Left ventricle myocardium inferior (tissue), 1 donor: ENCODE results near the gene TUT1. TPM values are rescaled to one million over a fixed set of nuclear protein-coding genes. Genes with fewer than 3 reads are reported as not detected.

Experiments
- DNase-seq: peaks from one replicate; pipeline ENCODE4 v3.0.0-alpha.2; 2020
- H3K27ac ChIP-seq: fragments of 200-600 bp; replicated peaks from 2 replicates; pipeline ENCODE4 v1.8.0; 2021
- H3K27me3 ChIP-seq: fragments of 200-600 bp; 2 replicates; pipeline ENCODE4 v1.8.0; 2021; ENCODE audit warnings: low read depth
- H3K36me3 ChIP-seq: fragments of 200-600 bp; 2 replicates; pipeline ENCODE4 v1.8.0; 2021
- H3K4me1 ChIP-seq: fragments of 200-600 bp; 2 replicates; pipeline ENCODE4 v1.8.0; 2021
- H3K4me3 ChIP-seq: fragments of 200-600 bp; 2 replicates; pipeline ENCODE4 v1.8.0; 2021; ENCODE audit warnings: mild to moderate bottlenecking, moderate library complexity
- H3K9me3 ChIP-seq: fragments of 200-600 bp; replicated peaks from 2 replicates; pipeline ENCODE4 v1.8.0; 2021
- intact Hi-C: fragments of 100-400 bp; cut with micrococcal nuclease; formaldehyde crosslinking; loops from one replicate; pipeline ENCODE4 v1.11.0; 2022
- long read RNA-seq: library from polyadenylated mRNA; unstranded; transcript quantifications from one replicate; pipeline ENCODE4 v2.0.0, GENCODE V29; 2021
- total RNA-seq: library from RNA; stranded (reverse); fragmentation: NEBNext Ultra II Directional; extraction: Animal tissue kit (Norgen Biotek cat#: 25700); gene quantifications from one replicate; pipeline ENCODE4 v1.2.1, GENCODE V29; 2021
- TF ChIP-seq, protein P1 (sequence below): fragments of 200-600 bp; IDR thresholded peaks from 2 replicates; pipeline ENCODE4 v1.8.0; 2021; ENCODE audit warnings: antibody characterized with exemption, mild to moderate bottlenecking, borderline replicate concordance
- donor health status: DM: no; HTN: yes; CAD: no; lungs with severe emphysema.

Gene TUT1, protein sequence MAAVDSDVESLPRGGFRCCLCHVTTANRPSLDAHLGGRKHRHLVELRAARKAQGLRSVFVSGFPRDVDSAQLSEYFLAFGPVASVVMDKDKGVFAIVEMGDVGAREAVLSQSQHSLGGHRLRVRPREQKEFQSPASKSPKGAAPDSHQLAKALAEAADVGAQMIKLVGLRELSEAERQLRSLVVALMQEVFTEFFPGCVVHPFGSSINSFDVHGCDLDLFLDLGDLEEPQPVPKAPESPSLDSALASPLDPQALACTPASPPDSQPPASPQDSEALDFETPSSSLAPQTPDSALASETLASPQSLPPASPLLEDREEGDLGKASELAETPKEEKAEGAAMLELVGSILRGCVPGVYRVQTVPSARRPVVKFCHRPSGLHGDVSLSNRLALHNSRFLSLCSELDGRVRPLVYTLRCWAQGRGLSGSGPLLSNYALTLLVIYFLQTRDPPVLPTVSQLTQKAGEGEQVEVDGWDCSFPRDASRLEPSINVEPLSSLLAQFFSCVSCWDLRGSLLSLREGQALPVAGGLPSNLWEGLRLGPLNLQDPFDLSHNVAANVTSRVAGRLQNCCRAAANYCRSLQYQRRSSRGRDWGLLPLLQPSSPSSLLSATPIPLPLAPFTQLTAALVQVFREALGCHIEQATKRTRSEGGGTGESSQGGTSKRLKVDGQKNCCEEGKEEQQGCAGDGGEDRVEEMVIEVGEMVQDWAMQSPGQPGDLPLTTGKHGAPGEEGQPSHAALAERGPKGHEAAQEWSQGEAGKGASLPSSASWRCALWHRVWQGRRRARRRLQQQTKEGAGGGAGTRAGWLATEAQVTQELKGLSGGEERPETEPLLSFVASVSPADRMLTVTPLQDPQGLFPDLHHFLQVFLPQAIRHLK
- 12.5 TPM for total RNA-seq
- long read RNA-seq, transcript TUT1-202 (9 exons, 2,826 nt), result major isoform, 27 of 37 reads
- long read RNA-seq, partial matches to known transcripts, result 7 of 37 reads
- long read RNA-seq, other reads (novel, unspliced or antisense), result 2 of 37 reads

DNA sequence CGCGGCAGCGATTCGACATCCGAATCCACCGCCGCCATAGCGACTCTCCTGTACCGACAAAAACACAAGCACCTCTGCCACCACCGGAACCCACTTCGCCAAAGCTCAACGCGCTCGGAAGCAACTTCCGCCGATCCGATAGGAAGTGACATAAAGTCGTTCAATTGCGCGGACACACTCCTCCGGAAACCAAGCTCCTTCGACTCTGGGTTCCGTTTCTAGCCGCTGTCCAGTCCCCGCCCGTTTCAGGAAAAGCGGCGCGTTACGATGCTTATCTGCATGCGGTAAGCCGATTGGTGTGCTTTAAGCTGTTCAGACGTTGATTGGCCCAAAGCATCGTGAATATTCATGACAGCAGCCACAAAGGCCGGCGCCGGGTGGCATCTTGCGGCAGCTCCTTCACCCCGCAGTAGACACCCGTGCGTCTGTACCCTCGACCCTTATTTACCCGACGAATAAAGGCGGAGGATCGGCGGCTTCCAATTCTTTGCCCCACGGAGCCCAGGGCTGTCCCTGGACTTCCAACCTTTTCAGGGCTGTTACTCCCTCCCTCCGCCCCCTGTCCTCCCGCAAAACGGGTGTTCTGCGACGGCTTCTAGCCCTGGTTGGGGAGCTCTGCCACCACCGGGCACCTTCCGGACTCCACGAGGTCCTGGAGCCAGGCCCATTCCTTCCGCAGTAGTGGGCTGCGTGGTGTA is at the start of gene TUT1:
TSS of gene TUT1 (minus strand) at position 76 of the 698 bp plus-strand sequence. CDS start at position 38, 38 bp downstream.
- Histone ChIP-seq H3K4me1 (peaks cover 45% of the 10 kb centered on the region), H3K9me3 (no peaks in the 10 kb centered on the region), H3K27ac (peak within 1 kb of the TSS; percentile 96), H3K27me3 (no peaks in the 10 kb centered on the region), H3K36me3 (peaks cover 58% of the 10 kb centered on the region), H3K4me3 (peak within 1 kb of the TSS; percentile 72)
- intact Hi-C loops, result no loop called here
- TF ChIP-seq, protein P1, sequence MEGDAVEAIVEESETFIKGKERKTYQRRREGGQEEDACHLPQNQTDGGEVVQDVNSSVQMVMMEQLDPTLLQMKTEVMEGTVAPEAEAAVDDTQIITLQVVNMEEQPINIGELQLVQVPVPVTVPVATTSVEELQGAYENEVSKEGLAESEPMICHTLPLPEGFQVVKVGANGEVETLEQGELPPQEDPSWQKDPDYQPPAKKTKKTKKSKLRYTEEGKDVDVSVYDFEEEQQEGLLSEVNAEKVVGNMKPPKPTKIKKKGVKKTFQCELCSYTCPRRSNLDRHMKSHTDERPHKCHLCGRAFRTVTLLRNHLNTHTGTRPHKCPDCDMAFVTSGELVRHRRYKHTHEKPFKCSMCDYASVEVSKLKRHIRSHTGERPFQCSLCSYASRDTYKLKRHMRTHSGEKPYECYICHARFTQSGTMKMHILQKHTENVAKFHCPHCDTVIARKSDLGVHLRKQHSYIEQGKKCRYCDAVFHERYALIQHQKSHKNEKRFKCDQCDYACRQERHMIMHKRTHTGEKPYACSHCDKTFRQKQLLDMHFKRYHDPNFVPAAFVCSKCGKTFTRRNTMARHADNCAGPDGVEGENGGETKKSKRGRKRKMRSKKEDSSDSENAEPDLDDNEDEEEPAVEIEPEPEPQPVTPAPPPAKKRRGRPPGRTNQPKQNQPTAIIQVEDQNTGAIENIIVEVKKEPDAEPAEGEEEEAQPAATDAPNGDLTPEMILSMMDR, result peak; percentile 14
- DNase-seq, result peak; percentile 93

DNA sequence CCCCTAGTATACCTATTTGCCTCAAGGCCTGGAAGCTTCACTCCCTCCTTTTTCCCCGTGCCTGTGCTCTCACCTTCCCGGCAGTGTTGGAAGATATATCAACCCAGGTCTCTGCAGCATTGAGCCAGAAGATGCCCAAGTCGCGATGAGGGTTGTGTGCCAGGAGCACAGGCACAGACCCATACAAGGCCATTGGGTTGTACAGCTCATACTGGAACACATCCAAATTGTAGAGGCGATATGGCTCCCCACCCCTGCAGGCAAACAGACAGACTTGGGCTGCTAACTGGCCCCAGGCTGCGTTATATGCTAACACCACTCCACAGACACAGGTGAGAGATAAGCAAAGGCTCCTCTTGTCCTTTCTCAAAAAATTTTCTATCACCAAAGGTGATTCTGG is 41.2 kb upstream of the TUT1 start:
- H3K9me3 ChIP-seq, result no peaks in the 10 kb centered on the region
- no peak for DNase-seq
- intact Hi-C loops, result no loop called here
- no peaks in the 10 kb centered on the region for H3K27me3 ChIP-seq
- peaks cover 100% of the 10 kb centered on the region for H3K36me3 ChIP-seq
- no peak overlapping the region for H3K4me3 ChIP-seq
- H3K27ac ChIP-seq, result no peak overlapping the region
- TF ChIP-seq, protein P1, result no peak
- no peaks in the 10 kb centered on the region for H3K4me1 ChIP-seq

DNA sequence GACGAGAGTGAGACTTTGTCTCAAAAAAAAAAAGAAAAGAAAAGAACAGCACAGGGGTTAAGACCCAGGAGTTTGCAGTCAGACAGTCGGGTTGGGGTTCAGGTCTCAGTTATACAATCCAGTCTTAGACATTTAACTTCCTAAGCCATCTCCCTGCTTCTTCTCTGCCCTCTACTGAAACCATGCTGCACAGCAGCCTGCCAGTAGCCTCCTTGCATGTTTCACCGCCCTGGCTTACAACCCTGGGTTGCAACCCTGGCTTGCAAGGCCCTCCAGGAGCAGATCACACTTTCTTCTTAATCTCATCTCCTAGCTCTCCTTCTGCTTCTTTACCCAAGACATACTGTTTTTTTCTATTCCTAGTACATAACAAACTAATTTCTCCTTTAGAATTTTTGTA is 36.4 kb upstream of the TUT1 start:
- intact Hi-C loops, result no loop called here
- no peaks in the 10 kb centered on the region for H3K27me3 ChIP-seq
- H3K4me3 ChIP-seq, result no peak overlapping the region
- TF ChIP-seq, protein P1, result no peak
- no peak for DNase-seq
- no peaks in the 10 kb centered on the region for H3K9me3 ChIP-seq
- peaks cover under 1% of the 10 kb centered on the region for H3K4me1 ChIP-seq
- peaks cover 78% of the 10 kb centered on the region for H3K36me3 ChIP-seq
- H3K27ac ChIP-seq, result no peak overlapping the region

DNA sequence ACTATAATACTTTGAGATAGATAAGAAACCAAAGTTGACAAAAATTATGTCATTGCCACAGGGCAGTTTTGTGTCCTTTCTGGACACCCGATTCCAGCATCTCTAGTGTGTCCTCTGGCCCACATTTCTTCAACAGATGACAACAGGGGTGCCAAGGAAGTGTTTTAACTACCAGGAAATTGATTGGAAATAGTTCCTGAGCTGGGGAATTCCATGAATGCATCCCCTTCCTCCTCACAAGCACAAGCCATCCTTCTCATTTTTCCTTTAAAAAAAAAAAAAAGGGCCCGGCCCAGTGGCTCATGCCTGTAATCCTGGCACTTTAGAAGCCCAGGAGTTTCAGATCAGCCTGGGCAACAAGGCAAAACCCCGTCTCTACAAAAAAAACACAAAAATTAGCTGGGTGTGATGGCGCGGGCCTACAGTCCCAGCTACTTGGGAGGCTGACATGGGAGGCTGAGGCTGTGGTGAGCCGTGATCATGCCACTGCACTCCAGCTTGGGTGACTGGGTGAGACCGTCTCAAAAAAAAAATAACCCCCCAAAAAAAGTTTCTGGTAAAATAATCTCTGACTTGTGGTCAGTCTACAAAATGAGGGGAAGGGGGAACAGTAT is 31.3 kb upstream of the TUT1 start:
- DNase-seq, result no peak
- intact Hi-C loops, result no loop called here
- H3K9me3 ChIP-seq, result no peaks in the 10 kb centered on the region
- H3K4me3 ChIP-seq, result peak overlapping the region; percentile 83
- no peaks in the 10 kb centered on the region for H3K27me3 ChIP-seq
- peaks cover 29% of the 10 kb centered on the region for H3K4me1 ChIP-seq
- TF ChIP-seq, protein P1, result no peak
- peak overlapping the region; percentile 91 for H3K27ac ChIP-seq
- H3K36me3 ChIP-seq, result peaks cover 27% of the 10 kb centered on the region
